SK-N-SH treated with all-trans-retinoic acid at 6 μM for 48 hours (cell line): Measurements from ENCODE around the gene UBXN11.

Source experiments
- ATAC-seq: fragments of 200-7000 bp; cut with Tn5 transposase; 3 replicates; pipeline ENCODE4 v1.9.1; 2020; ENCODE audit warnings: mild to moderate bottlenecking, moderate library complexity
- ARNTL ChIP-seq: fragments of 450-650 bp; formaldehyde crosslinking; IDR thresholded peaks from 2 replicates; pipeline ENCODE4 v1.5.0; 2020; ENCODE audit warnings: low read depth, mild to moderate bottlenecking, moderate library complexity, borderline replicate concordance
- BACH2 ChIP-seq: fragments of 250-450 bp; sonication (Bioruptor Pico); IDR thresholded peaks from 2 replicates; pipeline ENCODE4 v1.9.0; 2021; ENCODE audit warnings: mild to moderate bottlenecking, borderline replicate concordance
- CREB5 ChIP-seq: fragments of 250-450 bp; sonication (Bioruptor Pico); IDR thresholded peaks from 2 replicates; pipeline ENCODE4 v1.5.1; 2020; ENCODE audit warnings: low read depth, mild to moderate bottlenecking, moderate library complexity
- CSDC2 ChIP-seq: fragments of 250-450 bp; sonication (Bioruptor Pico); IDR thresholded peaks from 2 replicates; pipeline ENCODE4 v1.5.0; 2020; ENCODE audit warnings: mild to moderate bottlenecking, moderate library complexity
- CSRNP3 ChIP-seq: fragments of 250-450 bp; sonication (Bioruptor Pico); IDR thresholded peaks from 2 replicates; pipeline ENCODE4 v1.5.1; 2021; ENCODE audit warnings: mild to moderate bottlenecking, moderate library complexity
- ESRRG ChIP-seq: fragments of 250-450 bp; sonication (Bioruptor Pico); IDR thresholded peaks from 2 replicates; pipeline ENCODE4 v1.6.1; 2021; ENCODE audit warnings: mild to moderate bottlenecking
- GLIS3 ChIP-seq: fragments of 250-450 bp; sonication (Bioruptor Pico); IDR thresholded peaks from 2 replicates; pipeline ENCODE4 v1.5.0; 2020; ENCODE audit warnings: mild to moderate bottlenecking, moderate library complexity
- ISL1 ChIP-seq: fragments of 250-450 bp; sonication (Bioruptor Pico); IDR thresholded peaks from 2 replicates; pipeline ENCODE4 v2.1.2; 2022; ENCODE audit warnings: mild to moderate bottlenecking, moderate library complexity
- OSR1 ChIP-seq: fragments of 250-450 bp; sonication (Bioruptor Pico); IDR thresholded peaks from 2 replicates; pipeline ENCODE4 v1.8.0; 2022; ENCODE audit warnings: moderate library complexity, mild to moderate bottlenecking, inconsistent platforms
- PATZ1 ChIP-seq: fragments of 250-450 bp; sonication (Bioruptor Pico); IDR thresholded peaks from 2 replicates; pipeline ENCODE4 v1.8.0; 2020; ENCODE audit warnings: mild to moderate bottlenecking, moderate library complexity, borderline replicate concordance
- POU6F1 ChIP-seq: fragments of 250-450 bp; sonication (Bioruptor Pico); IDR thresholded peaks from 2 replicates; pipeline ENCODE4 v1.8.0; 2021; ENCODE audit warnings: low read depth, mild to moderate bottlenecking, moderate library complexity, borderline replicate concordance
- PPARA ChIP-seq: fragments of 250-450 bp; sonication (Bioruptor Pico); IDR thresholded peaks from 2 replicates; pipeline ENCODE4 v1.5.0; 2020; ENCODE audit warnings: mild to moderate bottlenecking, borderline replicate concordance
- RARB ChIP-seq: fragments of 250-450 bp; sonication (Bioruptor Pico); IDR thresholded peaks from 2 replicates; pipeline ENCODE4 v1.8.0; 2021; ENCODE audit warnings: mild to moderate bottlenecking, moderate library complexity
- TCF4 ChIP-seq: fragments of 250-450 bp; sonication (Bioruptor Pico); IDR thresholded peaks from 2 replicates; pipeline ENCODE4 v1.8.0; 2021; ENCODE audit warnings: mild to moderate bottlenecking, moderate library complexity, borderline replicate concordance
- TOX ChIP-seq: fragments of 250-450 bp; sonication (Bioruptor Pico); IDR thresholded peaks from 2 replicates; pipeline ENCODE4 v1.8.0; 2021; ENCODE audit warnings: mild to moderate bottlenecking, moderate library complexity, borderline replicate concordance
- TSHZ2 ChIP-seq: fragments of 250-450 bp; sonication (Bioruptor Pico); IDR thresholded peaks from 2 replicates; pipeline ENCODE4 v1.5.0; 2020; ENCODE audit warnings: mild to moderate bottlenecking, moderate library complexity
- ZC3H10 ChIP-seq: fragments of 250-450 bp; sonication (Bioruptor Pico); IDR thresholded peaks from 2 replicates; pipeline ENCODE4 v1.5.1; 2021; ENCODE audit warnings: mild to moderate bottlenecking, moderate library complexity
- ZFP3 ChIP-seq: fragments of 250-450 bp; sonication (Bioruptor Pico); IDR thresholded peaks from 2 replicates; pipeline ENCODE4 v1.5.0; 2020; ENCODE audit warnings: mild to moderate bottlenecking, moderate library complexity
- ZFP30 ChIP-seq: fragments of 450-650 bp; formaldehyde crosslinking; IDR thresholded peaks from 2 replicates; pipeline ENCODE4 v1.5.0; 2022; ENCODE audit warnings: mild to moderate bottlenecking, moderate library complexity
- ZNF70 ChIP-seq: fragments of 450-650 bp; formaldehyde crosslinking; IDR thresholded peaks from 2 replicates; pipeline ENCODE4 v1.5.0; 2020; ENCODE audit warnings: mild to moderate bottlenecking, moderate library complexity
- ZNF8 ChIP-seq: fragments of 450-650 bp; formaldehyde crosslinking; IDR thresholded peaks from 2 replicates; pipeline ENCODE4 v1.5.0; 2020; ENCODE audit warnings: mild to moderate bottlenecking, moderate library complexity

The UBXN11 gene

GRCh38 chr1:26344147-26344920 is 37.9 kb upstream of the UBXN11 start:
- ATAC-seq, result no peak
- TF ChIP-seq ZNF8 (CRISPR knock-in tag) (no peak), POU6F1 (CRISPR knock-in tag) (no peak), TCF4 (no peak), OSR1 (CRISPR knock-in tag) (no peak), ZFP30 (no peak)

GRCh38 chr1:26340047-26340481 is 33.6 kb upstream of the UBXN11 start:
- ATAC-seq, result no peak
- TF ChIP-seq CREB5 (CRISPR knock-in tag) (no peak), PPARA (no peak), ZFP30 (no peak), ZNF70 (CRISPR knock-in tag) (no peak), RARB (CRISPR knock-in tag) (no peak), ZC3H10 (CRISPR knock-in tag) (no peak), ZFP3 (CRISPR knock-in tag) (no peak), ESRRG (no peak), TCF4 (no peak), ISL1 (CRISPR knock-in tag) (no peak), TOX (CRISPR knock-in tag) (no peak), BACH2 (no peak)

- no peak for ATAC-seq
These were observed 32.2 kb upstream of the UBXN11 start for GRCh38 chr1:26338670-26339069.

More at GRCh38 chr1:26338670-26339069, 32.2 kb upstream of the UBXN11 start:
- TF ChIP-seq ZFP30, result no peak
- TF ChIP-seq ZFP3 (CRISPR knock-in tag), result no peak
- TF ChIP-seq TCF4, result no peak
- TF ChIP-seq PATZ1 (CRISPR knock-in tag), result no peak
- no peak for TF ChIP-seq OSR1 (CRISPR knock-in tag)
- TF ChIP-seq CSRNP3 (CRISPR knock-in tag), result no peak
- TF ChIP-seq GLIS3, result no peak
- TF ChIP-seq ARNTL (CRISPR knock-in tag), result no peak
- TF ChIP-seq TSHZ2 (CRISPR knock-in tag), result no peak
- no peak for TF ChIP-seq CSDC2 (CRISPR knock-in tag)
- TF ChIP-seq ZC3H10 (CRISPR knock-in tag), result no peak
- no peak for TF ChIP-seq RARB (CRISPR knock-in tag)
